ENCODE measurements around the gene OR6N2.

OR6N2 gene

DNA sequence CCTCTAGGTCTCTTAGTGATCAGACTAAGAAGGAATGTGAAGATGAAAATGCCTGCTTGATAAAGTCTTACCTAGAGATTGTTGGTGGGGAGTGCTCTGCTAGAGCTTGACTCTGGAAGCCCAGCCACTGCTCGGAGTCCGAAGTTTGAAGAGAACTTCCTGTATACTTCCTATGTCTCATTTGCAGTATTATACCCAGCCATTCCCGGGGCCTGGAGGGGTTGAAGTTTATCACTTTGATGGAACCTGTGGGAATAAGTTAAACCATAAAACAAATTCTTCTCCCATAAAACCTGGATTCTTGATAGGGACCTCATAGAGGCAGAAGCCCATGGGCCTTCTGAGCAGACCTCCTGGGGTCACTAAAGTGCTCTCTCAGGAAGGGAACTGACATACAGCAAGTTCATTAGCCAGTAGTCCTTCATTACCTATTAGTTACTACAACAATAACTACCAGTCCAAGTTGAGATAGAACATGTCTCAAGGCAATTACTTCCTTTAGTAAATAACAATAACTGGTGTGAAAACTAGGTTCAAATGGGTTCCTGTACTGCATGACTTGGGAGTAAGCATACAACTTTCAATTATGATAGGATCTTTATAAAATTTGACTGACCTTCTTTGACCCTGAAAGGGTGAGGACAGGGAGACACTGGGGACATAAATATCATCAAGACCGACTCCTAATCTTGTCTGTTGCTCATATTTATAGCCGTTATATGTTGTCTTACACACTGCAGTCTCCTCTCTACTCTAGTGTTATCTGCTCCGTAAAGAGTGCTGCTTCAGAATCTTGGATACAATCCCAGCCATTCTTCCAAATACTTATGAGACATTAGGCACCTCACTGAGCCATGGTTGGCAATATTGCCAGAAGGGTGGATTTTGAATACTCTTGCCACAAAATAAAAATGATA lies 8.8 kb downstream of the OR6N2 start, which contains the start of gene OR6N1:
OR6N1 (minus strand) TSS at position 246 of the 917 bp plus-strand sequence. CDS start 5,513 bp downstream, outside the sequence.
- DNase-seq (ENCODE audit: low read depth in 4 of 4, low spot score in 1 of 4) = no peak

DNA sequence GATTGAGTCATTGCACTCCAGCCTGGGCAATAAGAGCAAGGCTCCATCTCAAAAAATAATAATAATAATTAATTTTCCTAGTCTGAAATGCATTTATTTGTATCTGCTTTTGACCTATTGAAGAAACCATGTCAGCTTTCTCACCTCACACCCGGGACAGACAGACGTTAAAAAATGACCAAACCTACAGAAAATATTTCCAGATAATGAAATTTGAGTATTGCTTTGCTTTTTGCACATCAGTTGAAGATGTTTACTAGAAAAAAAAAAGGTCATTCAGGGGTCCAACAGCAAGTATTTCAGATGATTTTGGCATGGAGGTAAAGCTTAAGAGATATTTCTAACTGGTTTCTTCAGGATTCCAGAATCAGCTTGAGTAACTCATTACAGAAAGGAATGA lies 26.6 kb downstream of the OR6N2 start, which contains the start of gene OR6K6:
OR6K6 (plus strand) TSS at position 301 of the 400 bp plus-strand sequence. CDS start 168 bp downstream, outside the sequence.
- no peak for DNase-seq (ENCODE audit: low read depth in 4 of 4, low spot score in 1 of 4)

DNA sequence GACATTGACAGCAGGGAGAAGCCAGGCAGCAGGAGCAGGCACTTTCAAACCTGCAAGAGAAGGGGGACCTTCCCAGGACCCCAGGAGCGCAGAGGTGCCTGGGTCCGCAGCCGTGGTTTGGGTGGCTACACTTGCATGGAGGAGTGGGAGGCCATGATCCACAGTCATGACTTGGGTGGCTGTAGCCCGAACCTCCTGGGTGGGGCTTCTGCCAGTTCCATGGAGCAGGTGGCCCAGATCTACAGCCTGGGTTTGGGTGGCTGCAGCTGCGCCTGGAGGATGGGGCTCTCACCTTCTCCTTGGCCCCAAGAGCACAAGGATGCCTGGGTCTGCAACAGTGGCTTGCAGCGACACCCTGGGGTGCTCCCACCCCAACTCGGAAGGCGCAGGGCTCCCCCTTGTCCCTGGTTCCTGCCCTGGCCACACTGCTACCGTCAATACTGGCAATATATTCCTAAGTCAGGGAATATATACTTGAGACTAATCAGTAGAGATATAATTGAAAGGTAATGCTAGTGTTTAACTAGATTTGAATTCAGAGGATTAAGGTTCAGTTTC lies 28.8 kb downstream of the OR6N2 start:
- no peak for DNase-seq (ENCODE audit: low read depth in 4 of 4, low spot score in 1 of 4)

DNA sequence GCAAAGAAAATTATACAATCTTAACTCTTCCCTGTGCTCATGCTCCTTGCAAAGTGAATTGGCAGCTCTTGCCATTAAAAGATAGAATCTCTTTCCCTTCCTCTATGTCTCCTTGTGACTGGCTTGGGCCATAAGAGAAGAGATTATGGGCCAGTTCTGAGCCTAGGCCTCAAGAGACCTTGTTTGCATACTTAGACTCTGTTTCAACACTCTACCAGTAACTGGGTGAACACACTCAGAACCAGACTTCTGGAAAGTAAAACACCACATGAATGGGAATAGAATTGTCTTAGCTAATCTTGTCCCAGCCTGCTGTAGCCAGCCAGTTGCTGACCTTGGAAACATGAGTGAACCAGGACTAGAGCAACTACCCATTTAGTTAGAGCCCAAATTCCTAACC lies 45.2 kb downstream of the OR6N2 start:
- DNase-seq (ENCODE audit: low read depth in 4 of 4, low spot score in 1 of 4) = no peak

DNA sequence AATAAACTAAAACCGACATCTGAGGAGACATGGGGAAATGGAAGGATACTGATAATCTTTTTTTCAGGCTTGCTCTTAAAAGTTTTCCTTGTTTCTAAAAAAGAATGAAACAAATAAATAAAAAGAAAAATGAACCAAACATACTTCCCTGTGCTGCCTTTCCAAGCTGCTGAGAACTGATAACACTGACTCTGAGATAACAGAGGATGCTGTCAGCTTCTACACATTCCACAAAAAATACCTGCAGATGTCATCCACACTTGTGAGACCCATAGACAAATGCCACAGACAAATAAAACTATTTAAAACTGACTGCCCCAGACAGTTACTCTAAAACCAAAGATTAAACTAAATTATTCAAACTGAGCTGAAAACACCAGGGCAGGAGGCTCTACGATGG lies 48.5 kb downstream of the OR6N2 start:
- no peak for DNase-seq (ENCODE audit: low read depth in 4 of 4, low spot score in 1 of 4)

DNA sequence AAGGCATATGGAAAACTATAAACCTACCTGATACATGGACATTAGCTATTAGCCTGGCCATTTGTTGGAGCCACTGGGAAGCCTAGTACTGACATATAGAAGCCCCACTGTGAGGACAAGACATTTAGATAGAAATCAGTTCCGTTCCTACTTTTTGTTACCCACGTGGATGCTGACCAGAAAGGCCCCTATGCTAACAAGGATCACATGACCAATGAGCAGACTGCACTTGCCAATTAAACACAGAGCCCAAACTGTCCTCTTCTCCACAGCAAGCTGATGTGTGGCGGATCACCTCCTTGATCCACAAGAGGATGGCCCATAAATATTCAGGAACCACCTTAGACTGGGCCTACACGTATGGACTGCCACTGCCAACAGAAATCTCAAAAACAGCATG lies 49.3 kb downstream of the OR6N2 start:
- no peak for DNase-seq (ENCODE audit: low read depth in 4 of 4, low spot score in 1 of 4)

DNA sequence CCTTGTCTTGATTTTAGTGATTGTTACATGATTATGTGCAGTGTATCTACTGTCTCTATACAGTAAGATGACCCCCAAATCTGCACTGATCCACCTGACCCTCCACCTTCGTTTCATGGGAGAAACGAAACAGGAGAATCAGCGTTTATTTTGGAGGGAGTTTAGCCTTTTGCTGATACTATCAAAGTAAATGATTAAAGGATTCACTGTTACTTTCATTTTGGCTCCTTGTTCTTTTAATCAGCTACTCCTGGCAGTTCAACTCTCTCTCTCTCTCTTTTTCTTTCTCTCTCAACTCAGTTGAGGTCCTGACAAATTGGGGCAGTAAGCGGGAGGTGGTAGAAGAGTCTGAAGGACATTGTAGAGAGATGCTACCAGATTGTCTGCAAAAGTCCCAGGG lies 50.6 kb downstream of the OR6N2 start:
- DNase-seq (ENCODE audit: low read depth in 4 of 4, low spot score in 1 of 4) = no peak

DNA sequence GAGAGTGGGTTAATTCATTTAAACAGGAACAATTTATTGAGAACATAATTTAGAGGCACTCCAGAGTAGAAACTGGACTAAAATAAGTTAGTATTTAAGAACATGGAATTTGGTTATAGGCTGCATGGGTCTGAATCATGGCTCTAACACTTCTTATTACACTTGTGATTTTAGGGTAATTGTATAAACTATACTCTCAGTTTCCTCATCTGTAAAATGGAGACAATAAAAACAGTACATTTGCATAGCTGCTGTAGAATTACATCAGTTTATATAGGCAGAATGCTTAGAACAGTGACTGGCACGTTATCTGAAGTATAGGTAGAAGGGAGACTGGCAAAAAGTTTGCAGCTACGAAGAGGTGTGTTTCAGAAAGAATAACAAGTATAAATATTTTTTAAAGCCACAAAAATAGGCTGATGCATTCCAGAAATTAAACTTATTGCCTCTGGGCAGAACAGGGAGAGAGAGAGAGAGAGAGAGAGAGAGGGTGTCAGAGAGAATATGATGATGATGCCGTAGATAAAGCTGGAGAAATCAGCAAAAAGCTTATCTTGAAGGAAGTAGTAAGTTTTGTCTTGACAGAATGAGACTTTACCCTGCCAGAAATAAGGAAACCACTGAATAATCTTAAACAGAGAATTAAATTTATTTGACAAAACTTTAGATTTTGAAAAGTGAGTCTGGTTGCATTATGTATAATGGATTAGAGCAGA lies 52.3 kb downstream of the OR6N2 start:
- no peak for DNase-seq (ENCODE audit: low read depth in 4 of 4, low spot score in 1 of 4)

DNA sequence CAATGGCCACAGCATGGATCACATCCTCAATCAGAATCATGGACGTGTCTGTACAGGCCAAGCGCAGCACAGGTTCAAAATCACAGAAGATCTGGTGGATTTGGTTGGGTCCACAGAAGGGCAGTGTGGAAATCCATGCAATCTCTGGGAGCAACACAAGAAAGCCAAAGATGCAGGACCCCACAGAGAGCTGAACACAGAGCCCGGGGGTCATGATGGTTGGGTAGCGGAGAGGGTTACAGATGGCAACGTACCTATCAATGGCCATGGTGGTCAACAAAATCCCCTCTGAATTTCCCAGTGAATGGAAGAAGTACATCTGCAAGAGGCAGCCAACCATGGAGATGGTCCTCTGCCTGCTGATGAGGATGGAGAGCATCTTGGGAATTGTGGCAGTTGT lies 56.6 kb downstream of the OR6N2 start:
- DNase-seq (ENCODE audit: low read depth in 4 of 4, low spot score in 1 of 4) = no peak

All from stimulated activated CD4-positive, alpha-beta T cell treated with anti-CD3 and anti-CD28 coated beads, Interleukin-1b, Interleukin-23, amount 100 ng/mL, for 24 hours (primary cell).